GM19467 (cell line): ENCODE data around the gene TRO.

Experiments used
- ATAC-seq: cut with Tn5 transposase; IDR thresholded peaks from one replicate; pipeline ENCODE4 v1.9.1; 2021; ENCODE audit warnings: mild to moderate bottlenecking, moderate library complexity; ENCODE audit not compliant: unreplicated experiment

TRO gene

DNA sequence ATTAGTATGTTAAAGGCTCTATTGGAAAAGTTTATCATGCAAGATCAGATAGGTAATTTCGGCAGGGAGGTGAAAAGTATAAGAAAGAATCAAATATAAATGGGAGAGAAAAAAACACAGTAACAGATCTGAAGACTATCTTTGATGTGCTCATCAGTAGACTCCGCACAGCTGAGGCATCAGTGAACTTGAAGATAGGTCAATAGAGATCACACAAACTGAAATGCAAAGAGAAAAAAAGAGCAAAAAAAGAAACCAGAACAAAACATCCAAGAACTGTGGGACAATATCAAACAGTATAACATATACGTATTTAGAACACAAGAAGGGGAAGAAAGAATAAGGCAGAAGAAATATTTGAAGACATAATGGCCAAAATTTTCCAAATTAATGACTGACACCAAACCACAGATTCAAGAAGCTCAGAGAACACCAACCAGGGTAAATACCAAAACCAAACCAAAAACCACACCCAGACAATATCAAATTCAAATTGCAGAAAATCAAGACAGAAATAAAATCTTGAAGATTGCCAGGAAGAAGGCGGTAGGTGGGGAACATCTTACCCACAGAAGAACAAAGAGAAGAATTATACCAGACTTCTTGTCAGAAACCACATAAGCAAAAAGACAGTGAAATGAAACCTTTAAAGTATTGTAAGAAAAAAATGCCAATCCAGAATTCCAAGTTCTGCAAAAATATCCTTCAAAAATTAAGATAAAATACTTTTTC, 44.3 kb downstream of the TRO start:
- ATAC-seq, result no peak

DNA sequence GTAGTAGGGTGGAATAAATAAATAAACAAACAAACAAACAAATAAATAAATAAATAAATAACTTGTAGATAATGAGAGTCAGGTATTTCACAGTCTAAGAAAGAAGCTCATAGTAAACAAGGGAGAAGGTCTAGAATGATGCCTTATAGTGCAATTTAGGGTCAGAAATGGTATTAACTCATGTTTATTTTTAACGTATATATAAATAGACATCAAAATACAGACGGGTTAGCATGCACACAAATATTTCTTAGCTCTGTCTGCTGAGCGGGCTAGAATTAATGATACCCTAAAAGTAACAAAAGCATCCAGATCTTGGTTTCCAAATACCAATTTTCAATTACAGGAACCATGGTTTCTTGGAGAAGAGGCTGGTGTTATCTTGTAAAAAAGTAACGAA, 56.8 kb downstream of the TRO start:
- no peak for ATAC-seq

DNA sequence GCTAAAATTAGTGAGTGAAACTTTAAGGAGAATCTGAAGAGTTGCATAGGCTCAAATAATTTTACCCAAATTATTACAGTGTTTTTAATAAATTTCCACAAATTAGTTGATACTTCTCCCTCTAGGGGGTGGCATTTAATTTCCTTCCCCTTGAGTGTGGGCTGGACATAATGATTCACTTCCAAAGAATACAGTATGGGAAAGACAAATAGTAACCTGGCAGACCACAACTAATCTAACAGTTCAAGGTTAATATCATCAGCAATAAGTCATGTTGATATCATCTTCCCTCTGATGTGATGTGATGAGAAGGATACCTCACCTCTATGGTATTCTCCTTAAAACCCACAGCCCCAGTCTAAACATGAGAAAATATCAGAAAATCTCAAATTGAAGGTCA, 57.8 kb downstream of the TRO start:
- ATAC-seq, result no peak

DNA sequence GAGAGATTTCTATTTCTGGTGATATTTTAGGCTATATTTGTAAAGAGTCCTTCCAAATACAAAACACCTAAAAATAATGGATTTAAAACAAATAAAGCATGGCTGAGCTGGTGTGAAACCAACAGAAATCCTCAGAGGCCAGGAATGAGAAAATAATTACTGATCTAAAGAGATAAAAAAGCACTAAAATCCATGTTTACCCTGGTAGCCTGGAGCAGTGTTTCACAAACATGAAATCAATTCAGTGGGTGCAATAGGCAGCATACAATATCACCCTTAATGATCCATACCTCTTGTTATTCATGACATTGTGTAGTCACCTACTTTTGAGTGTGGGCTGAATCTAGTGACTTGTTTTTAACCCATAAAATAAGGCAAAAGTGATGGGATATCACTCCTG, 58.8 kb downstream of the TRO start:
- ATAC-seq, result no peak

DNA sequence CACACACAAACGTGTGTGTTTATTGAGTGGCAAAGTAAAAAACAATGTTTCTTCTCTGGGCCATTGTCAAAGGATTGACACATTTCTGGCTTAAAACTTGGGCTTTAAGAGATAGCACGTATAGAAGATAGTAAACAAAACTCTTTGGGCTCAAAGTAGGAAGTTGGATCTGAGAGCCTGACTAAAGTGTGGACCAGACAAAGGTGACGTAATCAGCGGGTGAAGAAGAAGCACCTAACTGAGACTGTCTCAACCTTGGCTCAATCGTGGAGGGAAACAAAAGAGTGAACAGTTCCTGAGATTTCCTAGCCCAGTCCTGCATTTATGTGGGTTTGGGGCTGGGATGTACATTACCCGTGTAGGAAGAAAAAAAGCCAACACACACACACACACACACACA, 59.7 kb downstream of the TRO start:
- ATAC-seq, result no peak
